ENCODE data around the gene CD200. TPM values are rescaled to one million over a fixed set of nuclear protein-coding genes. Genes with fewer than 3 reads are reported as not detected.
"Not testable (repeated sequence)": the region's sequence is repeated elsewhere in the genome, so short reads cannot be mapped to it uniquely, and the experiment has no call there.

Gene CD200
- total RNA-seq, 1 donor from 2014 or later = 1.1 TPM

GRCh38 chr3:112395181-112395895 lies 62.4 kb downstream of the CD200 start:
- H3K9me3 ChIP-seq (replicated peaks) = peaks cover 13% of the 10 kb centered on the region
- H3K4me1 ChIP-seq = peaks cover 30% of the 10 kb centered on the region
- intact Hi-C loops (cut with micrococcal nuclease) = no loop called here
- peak overlapping the region; percentile 17 for H3K27ac ChIP-seq (replicated peaks)
- H3K36me3 ChIP-seq = no peaks in the 10 kb centered on the region
- H3K4me3 ChIP-seq = no peak overlapping the region
- no peaks in the 10 kb centered on the region for H3K27me3 ChIP-seq (ENCODE audit: low read depth)
- TF ChIP-seq CTCF (IDR thresholded peaks at IDR 0.05; ENCODE audit: borderline replicate concordance) = no peak
- DNase-seq = no peak

DNA sequence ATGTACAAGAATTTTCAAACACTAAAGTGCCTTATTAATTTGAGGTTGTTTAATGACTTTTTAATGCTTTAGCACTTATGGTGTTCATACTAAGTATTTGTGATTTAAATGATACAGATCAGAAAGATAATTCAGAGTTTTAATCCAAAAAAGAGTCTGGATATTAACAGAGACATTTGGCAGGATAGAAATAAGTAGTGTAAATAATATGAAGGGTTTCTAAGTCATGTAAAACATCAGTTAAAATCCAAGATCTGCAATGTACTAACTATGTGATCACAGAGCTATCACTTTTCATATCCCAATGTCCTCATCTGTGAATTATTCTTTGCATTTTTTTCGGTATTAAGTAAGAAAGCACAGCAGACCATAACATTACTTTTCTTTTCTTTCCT lies 62.9 kb downstream of the CD200 start:
- peaks cover 13% of the 10 kb centered on the region for H3K9me3 ChIP-seq (replicated peaks)
- no peak for TF ChIP-seq CTCF (IDR thresholded peaks at IDR 0.05; ENCODE audit: borderline replicate concordance)
- H3K27ac ChIP-seq (replicated peaks) = peak overlapping the region; percentile 17
- peaks cover 28% of the 10 kb centered on the region for H3K4me1 ChIP-seq
- H3K27me3 ChIP-seq (ENCODE audit: low read depth) = no peaks in the 10 kb centered on the region
- no peak for DNase-seq
- intact Hi-C loops (cut with micrococcal nuclease) = no loop called here
- H3K4me3 ChIP-seq = no peak overlapping the region
- no peaks in the 10 kb centered on the region for H3K36me3 ChIP-seq

DNA sequence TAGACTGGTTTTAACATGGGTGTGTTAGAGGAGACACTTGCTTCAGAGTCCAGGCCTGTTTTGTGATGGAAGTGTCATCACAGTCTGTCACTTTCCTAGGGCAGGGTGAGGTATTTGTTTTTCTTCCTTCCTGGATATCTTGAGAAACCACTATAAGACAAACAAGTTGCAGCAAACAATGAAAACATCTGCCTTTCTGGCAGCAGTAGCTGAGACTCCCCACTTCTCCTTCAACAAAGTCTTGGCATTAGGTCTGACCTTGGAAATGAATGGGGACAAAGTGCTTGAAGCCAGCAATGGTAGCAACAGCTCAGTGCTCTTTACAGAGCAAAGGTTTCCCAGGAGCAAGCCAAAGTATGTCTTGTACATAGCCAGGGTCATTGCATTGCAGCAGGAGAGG lies 64.6 kb downstream of the CD200 start:
- Histone ChIP-seq H3K27me3 (ENCODE audit: low read depth) (no peaks in the 10 kb centered on the region), H3K36me3 (no peaks in the 10 kb centered on the region), H3K9me3 (replicated peaks) (peaks cover 9% of the 10 kb centered on the region), H3K4me3 (no peak overlapping the region), H3K4me1 (peaks cover 20% of the 10 kb centered on the region), H3K27ac (replicated peaks) (peak overlapping the region; percentile 48)
- intact Hi-C loops (cut with micrococcal nuclease) = no loop called here
- no peak for TF ChIP-seq CTCF (IDR thresholded peaks at IDR 0.05; ENCODE audit: borderline replicate concordance)
- DNase-seq = no peak

DNA sequence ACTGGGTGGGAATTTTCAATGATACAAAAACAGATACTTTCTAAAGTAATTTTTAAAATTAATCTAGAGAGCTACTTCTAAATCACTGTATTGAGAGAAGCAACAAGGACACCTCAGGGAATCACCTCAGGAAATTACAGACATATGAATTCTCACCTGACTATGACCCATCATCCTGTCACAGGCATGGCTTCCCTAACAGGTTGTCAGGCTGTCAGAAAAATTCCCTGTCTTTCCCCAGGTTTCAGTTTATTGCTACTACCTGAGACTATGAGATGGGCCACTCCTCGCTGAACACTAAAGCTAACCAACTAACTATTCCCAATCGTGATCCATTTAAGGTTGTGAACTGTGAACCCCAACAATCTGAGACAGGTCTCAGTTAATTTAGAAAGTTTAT lies 66.1 kb downstream of the CD200 start:
- Histone ChIP-seq H3K9me3 (replicated peaks) (no peaks in the 10 kb centered on the region), H3K27ac (replicated peaks) (no peak overlapping the region), H3K4me3 (no peak overlapping the region), H3K36me3 (no peaks in the 10 kb centered on the region), H3K4me1 (peaks cover 18% of the 10 kb centered on the region), H3K27me3 (ENCODE audit: low read depth) (no peaks in the 10 kb centered on the region)
- TF ChIP-seq CTCF (IDR thresholded peaks at IDR 0.05; ENCODE audit: borderline replicate concordance) = no peak
- intact Hi-C loops (cut with micrococcal nuclease) = no loop called here
- DNase-seq = no peak

- H3K9me3 ChIP-seq (replicated peaks); H3K4me3 ChIP-seq; H3K36me3 ChIP-seq; DNase-seq; H3K27ac ChIP-seq (replicated peaks); intact Hi-C loops (cut with micrococcal nuclease); H3K27me3 ChIP-seq (ENCODE audit: low read depth): not testable (repeated sequence)
- peaks cover 13% of the 10 kb centered on the region for H3K4me1 ChIP-seq
Measured at GRCh38 chr3:112399554-112399953, 66.6 kb downstream of the CD200 start.

- H3K27ac ChIP-seq (replicated peaks); DNase-seq; H3K27me3 ChIP-seq (ENCODE audit: low read depth); H3K9me3 ChIP-seq (replicated peaks); H3K4me1 ChIP-seq; H3K36me3 ChIP-seq; intact Hi-C loops (cut with micrococcal nuclease); H3K4me3 ChIP-seq: not testable (repeated sequence)
Measured at GRCh38 chr3:112400317-112400716, 67.4 kb downstream of the CD200 start.
